Mesothelial cell of epicardium (in vitro differentiated cells): ENCODE measurements around the gene AS3MT. TPM values are rescaled to one million over a fixed set of nuclear protein-coding genes. Genes with fewer than 3 reads are reported as not detected.
"Not testable (repeated sequence)": the region's sequence is repeated elsewhere in the genome, so short reads cannot be mapped to it uniquely, and the experiment has no call there.

ENCODE experiments used
- DNase-seq, 2 experiments: peaks; one replicate each; pipeline ENCODE4 v3.0.0; 2021; ENCODE audit warnings: low spot score in 2 of 2; ENCODE audit not compliant: unreplicated experiment in 2 of 2
- H3K27ac Mint-ChIP-seq: 2 replicates; pipeline ENCODE4 v1.8.0; 2021; ENCODE audit warnings: mixed read lengths
- H3K27me3 Mint-ChIP-seq: 2 replicates; pipeline ENCODE4 v1.8.0; 2021; ENCODE audit warnings: low read depth, mixed read lengths
- H3K36me3 Mint-ChIP-seq: 2 replicates; pipeline ENCODE4 v1.8.0; 2021; ENCODE audit warnings: mixed read lengths
- H3K4me1 Mint-ChIP-seq: 2 replicates; pipeline ENCODE4 v1.8.0; 2021; ENCODE audit warnings: mixed read lengths
- H3K4me3 Mint-ChIP-seq: 2 replicates; pipeline ENCODE4 v1.8.0; 2021; ENCODE audit warnings: mild to moderate bottlenecking, moderate library complexity, mixed read lengths
- H3K9me3 Mint-ChIP-seq: 2 replicates; pipeline ENCODE4 v1.8.0; 2021; ENCODE audit warnings: mixed read lengths
- total RNA-seq: library from RNA; stranded (reverse); gene quantifications from 3 replicates; pipeline ENCODE4 v1.2.1, GENCODE V29; 2021
- TF ChIP-seq, protein P1 (sequence below): fragments of 200-600 bp; sonication (generic); IDR thresholded peaks from one replicate; pipeline ENCODE4 v1.5.0; 2021; ENCODE audit warnings: antibody characterized with exemption; ENCODE audit not compliant: unreplicated experiment

The AS3MT gene
- total RNA-seq, 1 donor from 2014 or later = 8.7 TPM

- Mint-ChIP-seq H3K9me3 (no peaks in the 10 kb centered on the region), H3K4me1 (peaks cover 35% of the 10 kb centered on the region)
These were observed 50.9 kb downstream of the AS3MT start for GRCh38 chr10:102919992-102920739.

GRCh38 chr10:102923601-102924000 lies 54.3 kb downstream of the AS3MT start:
- DNase-seq = no peak
- H3K27ac Mint-ChIP-seq = no peak overlapping the region
- TF ChIP-seq, protein P1, sequence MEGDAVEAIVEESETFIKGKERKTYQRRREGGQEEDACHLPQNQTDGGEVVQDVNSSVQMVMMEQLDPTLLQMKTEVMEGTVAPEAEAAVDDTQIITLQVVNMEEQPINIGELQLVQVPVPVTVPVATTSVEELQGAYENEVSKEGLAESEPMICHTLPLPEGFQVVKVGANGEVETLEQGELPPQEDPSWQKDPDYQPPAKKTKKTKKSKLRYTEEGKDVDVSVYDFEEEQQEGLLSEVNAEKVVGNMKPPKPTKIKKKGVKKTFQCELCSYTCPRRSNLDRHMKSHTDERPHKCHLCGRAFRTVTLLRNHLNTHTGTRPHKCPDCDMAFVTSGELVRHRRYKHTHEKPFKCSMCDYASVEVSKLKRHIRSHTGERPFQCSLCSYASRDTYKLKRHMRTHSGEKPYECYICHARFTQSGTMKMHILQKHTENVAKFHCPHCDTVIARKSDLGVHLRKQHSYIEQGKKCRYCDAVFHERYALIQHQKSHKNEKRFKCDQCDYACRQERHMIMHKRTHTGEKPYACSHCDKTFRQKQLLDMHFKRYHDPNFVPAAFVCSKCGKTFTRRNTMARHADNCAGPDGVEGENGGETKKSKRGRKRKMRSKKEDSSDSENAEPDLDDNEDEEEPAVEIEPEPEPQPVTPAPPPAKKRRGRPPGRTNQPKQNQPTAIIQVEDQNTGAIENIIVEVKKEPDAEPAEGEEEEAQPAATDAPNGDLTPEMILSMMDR = no peak
- no peak overlapping the region for H3K4me3 Mint-ChIP-seq
- H3K27me3 Mint-ChIP-seq = peaks cover 24% of the 10 kb centered on the region
- H3K36me3 Mint-ChIP-seq = peaks cover 4% of the 10 kb centered on the region
- H3K4me1 Mint-ChIP-seq = peaks cover 26% of the 10 kb centered on the region
- no peaks in the 10 kb centered on the region for H3K9me3 Mint-ChIP-seq

More at GRCh38 chr10:102919992-102920739, 50.9 kb downstream of the AS3MT start:
- TF ChIP-seq, protein P1 = no peak
- Mint-ChIP-seq H3K4me3 (peak overlapping the region; percentile 94), H3K27me3 (peaks cover 32% of the 10 kb centered on the region), H3K27ac (no peak overlapping the region), H3K36me3 (no peaks in the 10 kb centered on the region)
- no peak for DNase-seq

DNA sequence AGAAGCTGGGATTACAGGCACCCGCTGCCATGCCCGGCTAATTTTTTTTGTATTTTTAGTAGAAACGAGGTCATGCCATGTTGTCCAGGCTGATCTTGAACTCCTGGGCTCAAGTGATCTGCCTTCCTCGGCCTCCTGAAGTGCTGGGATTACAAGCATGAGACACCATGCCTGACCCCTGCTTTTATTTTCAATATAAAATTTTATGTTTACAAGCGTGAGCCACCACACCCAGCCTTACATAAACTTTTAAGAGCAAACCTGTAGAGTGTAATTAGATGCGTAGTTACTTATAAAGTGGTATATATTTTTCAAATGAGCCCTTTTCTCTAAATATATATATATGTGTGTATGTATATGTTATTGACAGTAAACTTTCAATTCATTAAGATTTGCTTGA lies 57.6 kb downstream of the AS3MT start:
- TF ChIP-seq, protein P1 = no peak
- Mint-ChIP-seq H3K4me3 (no peak overlapping the region), H3K27ac (no peak overlapping the region), H3K27me3 (no peaks in the 10 kb centered on the region), H3K4me1 (no peaks in the 10 kb centered on the region), H3K36me3 (peaks cover 13% of the 10 kb centered on the region), H3K9me3 (peaks cover 11% of the 10 kb centered on the region)
- no peak for DNase-seq

GRCh38 chr10:102927311-102928010 lies 58.2 kb downstream of the AS3MT start:
- no peaks in the 10 kb centered on the region for H3K4me1 Mint-ChIP-seq
- peaks cover 13% of the 10 kb centered on the region for H3K9me3 Mint-ChIP-seq
- H3K27me3 Mint-ChIP-seq = no peaks in the 10 kb centered on the region
- H3K36me3 Mint-ChIP-seq = peaks cover 18% of the 10 kb centered on the region
- H3K4me3 Mint-ChIP-seq = no peak overlapping the region
- no peak for DNase-seq
- TF ChIP-seq, protein P1 = no peak
- H3K27ac Mint-ChIP-seq = no peak overlapping the region

GRCh38 chr10:102928442-102928841 lies 59.2 kb downstream of the AS3MT start:
- not testable (repeated sequence) for DNase-seq, H3K4me1 Mint-ChIP-seq, H3K4me3 Mint-ChIP-seq, H3K27ac Mint-ChIP-seq, H3K27me3 Mint-ChIP-seq
- Mint-ChIP-seq H3K9me3 (peaks cover 17% of the 10 kb centered on the region), H3K36me3 (peaks cover 23% of the 10 kb centered on the region)

DNA sequence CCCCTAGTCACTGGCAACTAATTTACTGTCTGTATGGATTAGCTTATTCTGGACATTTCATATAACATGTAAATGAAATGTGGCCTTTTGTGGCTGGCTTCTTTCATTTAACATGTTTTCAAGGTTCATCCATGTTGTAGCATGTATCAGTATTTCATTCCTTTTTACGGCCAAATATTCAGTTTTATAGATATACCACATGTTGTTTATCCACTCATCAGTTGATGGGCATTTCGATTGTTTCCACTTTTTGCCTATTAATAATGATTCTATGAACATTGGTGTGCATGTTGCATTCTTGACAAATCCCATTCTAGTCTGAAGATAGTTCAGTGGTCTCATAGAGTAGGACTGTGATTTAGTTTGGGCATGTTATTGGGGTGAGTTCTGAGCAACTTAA lies 61.5 kb downstream of the AS3MT start:
- Mint-ChIP-seq H3K4me3 (no peak overlapping the region), H3K27ac (no peak overlapping the region), H3K4me1 (peaks cover 2% of the 10 kb centered on the region), H3K36me3 (peaks cover 23% of the 10 kb centered on the region), H3K9me3 (peaks cover 17% of the 10 kb centered on the region), H3K27me3 (no peaks in the 10 kb centered on the region)
- TF ChIP-seq, protein P1 = no peak
- no peak for DNase-seq
